Fibroblast of mammary gland (primary cell): ENCODE data around the gene SMNDC1.
A peak's percentile ranks its signal among the peaks of the same experiment; 100 is the strongest.
"Not testable (repeated sequence)": the region's sequence is repeated elsewhere in the genome, so short reads cannot be mapped to it uniquely, and the experiment has no call there.

Experiments
- DNase-seq: peaks from one replicate; pipeline ENCODE4 v3.0.0-alpha.2; 2010; ENCODE audit warnings: low read depth
- H3K4me3 ChIP-seq: 2 replicates; pipeline ENCODE4 v1.5.1; 2011; ENCODE audit warnings: low read depth, mild to moderate bottlenecking, low read length, moderate library complexity; ENCODE audit not compliant: control insufficient read depth
- CTCF ChIP-seq: conservative IDR thresholded peaks from 2 replicates; pipeline ENCODE4 v1.5.1; 2011; ENCODE audit warnings: low read depth, low read length, inconsistent platforms; ENCODE audit not compliant: control insufficient read depth, insufficient read depth

Gene SMNDC1

GRCh38 chr10:110275128-110275729 is 29.5 kb downstream of the SMNDC1 start:
- no peak for DNase-seq
- H3K4me3 ChIP-seq, result no peak overlapping the region
- no peak for TF ChIP-seq CTCF

GRCh38 chr10:110274647-110275046 is 30.1 kb downstream of the SMNDC1 start:
- TF ChIP-seq CTCF, result no peak

GRCh38 chr10:110274072-110274627 is 30.6 kb downstream of the SMNDC1 start:
- TF ChIP-seq CTCF, result no peak
- no peak for DNase-seq
- H3K4me3 ChIP-seq, result no peak overlapping the region

More at GRCh38 chr10:110274647-110275046, 30.1 kb downstream of the SMNDC1 start:
- no peak overlapping the region for H3K4me3 ChIP-seq
- DNase-seq, result no peak

GRCh38 chr10:110273474-110273873 is 31.2 kb downstream of the SMNDC1 start:
- no peak overlapping the region for H3K4me3 ChIP-seq
- TF ChIP-seq CTCF, result no peak
- peak; percentile 88 for DNase-seq

- not testable (repeated sequence) for H3K4me3 ChIP-seq, DNase-seq
These were observed 31.7 kb downstream of the SMNDC1 start for GRCh38 chr10:110272995-110273394.

GRCh38 chr10:110269374-110270318 is 35.1 kb downstream of the SMNDC1 start:
- H3K4me3 ChIP-seq, result no peak overlapping the region
- no peak for TF ChIP-seq CTCF
- peak; percentile 46 for DNase-seq

GRCh38 chr10:110268971-110269370 is 35.7 kb downstream of the SMNDC1 start:
- TF ChIP-seq CTCF, result no peak
- no peak for DNase-seq
- H3K4me3 ChIP-seq, result no peak overlapping the region
